ENCODE data around the gene NLRP10.
A peak's percentile ranks its signal among the peaks of the same experiment; 100 is the strongest.

Gene NLRP10

GRCh38 chr11:8008212-8008611 lies 43.0 kb upstream of the NLRP10 start:
- Histone ChIP-seq H3K9ac (no peak overlapping the region), H3K4me3 (ENCODE audit: low read depth, low read length) (no peak overlapping the region), H3K4me2 (ENCODE audit: low read length) (no peak overlapping the region), H3K27ac (no peak overlapping the region), H3K4me1 (no peaks in the 10 kb centered on the region), H3K79me2 (no peaks in the 10 kb centered on the region), H3K27me3 (ENCODE audit: control insufficient read depth, insufficient read depth, low read length) (no peaks in the 10 kb centered on the region), H2AFZ (no peak overlapping the region), H3K9me3 (ENCODE audit: control insufficient read depth, low read length) (no peaks in the 10 kb centered on the region), H3K36me3 (ENCODE audit: control insufficient read depth, insufficient read depth, low read length) (no peaks in the 10 kb centered on the region)
- TF ChIP-seq CTCF (IDR thresholded peaks at IDR 0.05) = no peak

GRCh38 chr11:8006349-8006977 lies 41.2 kb upstream of the NLRP10 start:
- no peaks in the 10 kb centered on the region for H3K36me3 ChIP-seq (ENCODE audit: control insufficient read depth, insufficient read depth, low read length)
- peak; percentile 76 for TF ChIP-seq CTCF (IDR thresholded peaks at IDR 0.05)
- no peak overlapping the region for H3K9ac ChIP-seq
- no peaks in the 10 kb centered on the region for H3K9me3 ChIP-seq (ENCODE audit: control insufficient read depth, low read length)
- no peak overlapping the region for H3K4me2 ChIP-seq (ENCODE audit: low read length)
- no peaks in the 10 kb centered on the region for H3K4me1 ChIP-seq
- H3K4me3 ChIP-seq (ENCODE audit: low read depth, low read length) = no peak overlapping the region
- no peaks in the 10 kb centered on the region for H3K79me2 ChIP-seq
- H2AFZ ChIP-seq = no peak overlapping the region
- H3K27ac ChIP-seq = no peak overlapping the region
- no peaks in the 10 kb centered on the region for H3K27me3 ChIP-seq (ENCODE audit: control insufficient read depth, insufficient read depth, low read length)

GRCh38 chr11:8005556-8005955 lies 40.3 kb upstream of the NLRP10 start:
- Histone ChIP-seq H3K36me3 (ENCODE audit: control insufficient read depth, insufficient read depth, low read length) (no peaks in the 10 kb centered on the region), H3K4me3 (ENCODE audit: low read depth, low read length) (no peak overlapping the region), H3K4me1 (no peaks in the 10 kb centered on the region), H3K4me2 (ENCODE audit: low read length) (no peak overlapping the region), H2AFZ (no peak overlapping the region), H3K79me2 (no peaks in the 10 kb centered on the region), H3K9ac (no peak overlapping the region), H3K27ac (no peak overlapping the region), H3K27me3 (ENCODE audit: control insufficient read depth, insufficient read depth, low read length) (no peaks in the 10 kb centered on the region), H3K9me3 (ENCODE audit: control insufficient read depth, low read length) (no peaks in the 10 kb centered on the region)
- TF ChIP-seq CTCF (IDR thresholded peaks at IDR 0.05) = no peak

- Histone ChIP-seq H2AFZ (no peak overlapping the region), H3K9ac (no peak overlapping the region), H3K4me3 (ENCODE audit: low read depth, low read length) (no peak overlapping the region), H3K79me2 (no peaks in the 10 kb centered on the region), H3K36me3 (ENCODE audit: control insufficient read depth, insufficient read depth, low read length) (no peaks in the 10 kb centered on the region), H3K4me1 (no peaks in the 10 kb centered on the region), H3K4me2 (ENCODE audit: low read length) (no peak overlapping the region), H3K9me3 (ENCODE audit: control insufficient read depth, low read length) (no peaks in the 10 kb centered on the region), H3K27ac (no peak overlapping the region), H3K27me3 (ENCODE audit: control insufficient read depth, insufficient read depth, low read length) (no peaks in the 10 kb centered on the region)
- no peak for TF ChIP-seq CTCF (IDR thresholded peaks at IDR 0.05)
These were observed 38.8 kb upstream of the NLRP10 start for GRCh38 chr11:8004008-8004407.

GRCh38 chr11:8003187-8003586 lies 37.9 kb upstream of the NLRP10 start:
- Histone ChIP-seq H3K9me3 (ENCODE audit: control insufficient read depth, low read length) (no peaks in the 10 kb centered on the region), H2AFZ (no peak overlapping the region), H3K27ac (no peak overlapping the region), H3K9ac (no peak overlapping the region), H3K4me2 (ENCODE audit: low read length) (no peak overlapping the region), H3K27me3 (ENCODE audit: control insufficient read depth, insufficient read depth, low read length) (no peaks in the 10 kb centered on the region), H3K4me3 (ENCODE audit: low read depth, low read length) (no peak overlapping the region), H3K36me3 (ENCODE audit: control insufficient read depth, insufficient read depth, low read length) (no peaks in the 10 kb centered on the region), H3K79me2 (no peaks in the 10 kb centered on the region), H3K4me1 (no peaks in the 10 kb centered on the region)
- TF ChIP-seq CTCF (IDR thresholded peaks at IDR 0.05) = no peak

All from parathyroid adenoma (tissue), 2 donors.